K562 (cell line): ENCODE results near the gene ARMH1. TPM values are rescaled to one million over a fixed set of nuclear protein-coding genes. Genes with fewer than 3 reads are reported as not detected.
A peak's percentile ranks its signal among the peaks of the same experiment; 100 is the strongest.

Source experiments
- ATF6 ChIP-seq: sonication (generic); formaldehyde crosslinking; IDR thresholded peaks from 2 replicates; pipeline ENCODE4 v1.4.0; 2020; ENCODE audit warnings: mild to moderate bottlenecking, missing genetic modification reagents
- BDP1 ChIP-seq: IDR thresholded peaks from 3 replicates; pipeline ENCODE4 v1.6.1; 2011; ENCODE audit not compliant: insufficient read length, insufficient read depth
- CREB3L1 ChIP-seq: fragments of 450-650 bp; IDR thresholded peaks from 2 replicates; pipeline ENCODE4 v1.6.1; 2014; ENCODE audit warnings: low read depth, mild to moderate bottlenecking, moderate library complexity, borderline replicate concordance
- E2F1 ChIP-seq: sonication (generic); formaldehyde crosslinking; IDR thresholded peaks from 2 replicates; pipeline ENCODE4 v1.8.1; 2023; ENCODE audit warnings: mild to moderate bottlenecking, missing genetic modification reagents, moderate library complexity
- HNRNPL ChIP-seq: fragments of 200-400 bp; formaldehyde crosslinking; IDR thresholded peaks from 2 replicates; pipeline ENCODE4 v1.6.1; 2017; ENCODE audit warnings: low read depth, mild to moderate bottlenecking, low read length
- KAT7 ChIP-seq: sonication (generic); formaldehyde crosslinking; IDR thresholded peaks from 2 replicates; pipeline ENCODE4 v1.8.0; 2022; ENCODE audit warnings: missing genetic modification reagents, mild to moderate bottlenecking, borderline replicate concordance
- KDM2B ChIP-seq: fragments of 250-450 bp; sonication (Bioruptor Pico); IDR thresholded peaks from 2 replicates; pipeline ENCODE4 v1.8.0; 2021; ENCODE audit warnings: mild to moderate bottlenecking, moderate library complexity
- RHOXF2B ChIP-seq: fragments of 250-450 bp; sonication (Bioruptor Pico); conservative IDR thresholded peaks from 2 replicates; pipeline ENCODE4 v1.5.1; 2021
- RUNX1 ChIP-seq: sonication (generic); IDR thresholded peaks from 2 replicates; pipeline ENCODE4 v1.6.1; 2016; ENCODE audit warnings: antibody characterized with exemption, low read depth
- STAT5A ChIP-seq: IDR thresholded peaks from 2 replicates; pipeline ENCODE4 v1.6.1; 2012; ENCODE audit warnings: low read length, inconsistent platforms, borderline replicate concordance
- ZBTB5 ChIP-seq: fragments of 450-650 bp; IDR thresholded peaks from 2 replicates; pipeline ENCODE4 v1.6.1; 2017; ENCODE audit warnings: antibody characterized with exemption
- ZEB2 ChIP-seq: fragments of 450-650 bp; IDR thresholded peaks from 2 replicates; pipeline ENCODE4 v1.6.1; 2016
- ZNF589 ChIP-seq: fragments of 200-800 bp; sonication (Bioruptor generic); IDR thresholded peaks from 2 replicates; pipeline ENCODE4 v1.6.1; 2016; ENCODE audit warnings: low read depth, missing genetic modification characterization, missing compliant biosample characterization
- ZNF644 ChIP-seq: fragments of 200-800 bp; sonication (Bioruptor generic); IDR thresholded peaks from 2 replicates; pipeline ENCODE4 v1.6.1; 2016; ENCODE audit warnings: low read depth, missing genetic modification characterization, missing compliant biosample characterization
- polyA plus RNA-seq, 8 experiments: library from polyadenylated mRNA; depleted of rRNA in 4 of 8; stranded (reverse) in 5 of 8; unstranded in 3 of 8; fragments of >200 nt; fragmentation: Nextera tagmentation in 2 of 8; fragmentation: Illumina TruSeq in 1 of 8; extraction: Ambion mirVana in 2 of 8; extraction: Trizol in 1 of 8; gene quantifications; 2 replicates each; pipeline versions ENCODE4 v1.2.1 to v1.2.3, GENCODE V29; 2011 to 2014; ENCODE audit warnings: inconsistent platforms in 1 of 8, missing spikeins in 1 of 8
- total RNA-seq, 7 experiments: library from RNA; depleted of rRNA in 6 of 7; stranded (reverse); fragments of >200 nt in 6 of 7; fragmentation: Illumina TruSeq in 2 of 7; extraction: Trizol in 2 of 7; gene quantifications; 2 replicates each; pipeline versions ENCODE4 v1.2.1 to v1.2.3, GENCODE V29; 2011 to 2021; ENCODE audit warnings: low replicate concordance in 1 of 7
- TF ChIP-seq, protein P1 (sequence below): fragments of 250-450 bp; sonication (Bioruptor Pico); IDR thresholded peaks from 2 replicates; pipeline ENCODE4 v1.4.0; 2020

ARMH1 gene
- total and polyA plus RNA-seq, 9 of the 15 experiments (the other 6 are each of a cell fraction or from before 2014, with no cell fraction given): 0.41 TPM; not detected in 8

- TF ChIP-seq STAT5A (no peak), CREB3L1 (no peak), E2F1 (CRISPR knock-in tag) (no peak), RUNX1 (no peak), ATF6 (CRISPR knock-in tag) (no peak), ZBTB5 (peak; percentile 85), ZNF589 (CRISPR knock-in tag) (0 out of 2 replicates have a peak, but pooled peaks have one; percentile 63), HNRNPL (no peak), BDP1 (no peak), KAT7 (no peak), ZEB2 (no peak), KDM2B (CRISPR knock-in tag) (no peak), ZNF644 (tag) (no peak; the same call in 1 of the 2 replicates), RHOXF2B (CRISPR knock-in tag) (no peak)
- TF ChIP-seq, protein P1, sequence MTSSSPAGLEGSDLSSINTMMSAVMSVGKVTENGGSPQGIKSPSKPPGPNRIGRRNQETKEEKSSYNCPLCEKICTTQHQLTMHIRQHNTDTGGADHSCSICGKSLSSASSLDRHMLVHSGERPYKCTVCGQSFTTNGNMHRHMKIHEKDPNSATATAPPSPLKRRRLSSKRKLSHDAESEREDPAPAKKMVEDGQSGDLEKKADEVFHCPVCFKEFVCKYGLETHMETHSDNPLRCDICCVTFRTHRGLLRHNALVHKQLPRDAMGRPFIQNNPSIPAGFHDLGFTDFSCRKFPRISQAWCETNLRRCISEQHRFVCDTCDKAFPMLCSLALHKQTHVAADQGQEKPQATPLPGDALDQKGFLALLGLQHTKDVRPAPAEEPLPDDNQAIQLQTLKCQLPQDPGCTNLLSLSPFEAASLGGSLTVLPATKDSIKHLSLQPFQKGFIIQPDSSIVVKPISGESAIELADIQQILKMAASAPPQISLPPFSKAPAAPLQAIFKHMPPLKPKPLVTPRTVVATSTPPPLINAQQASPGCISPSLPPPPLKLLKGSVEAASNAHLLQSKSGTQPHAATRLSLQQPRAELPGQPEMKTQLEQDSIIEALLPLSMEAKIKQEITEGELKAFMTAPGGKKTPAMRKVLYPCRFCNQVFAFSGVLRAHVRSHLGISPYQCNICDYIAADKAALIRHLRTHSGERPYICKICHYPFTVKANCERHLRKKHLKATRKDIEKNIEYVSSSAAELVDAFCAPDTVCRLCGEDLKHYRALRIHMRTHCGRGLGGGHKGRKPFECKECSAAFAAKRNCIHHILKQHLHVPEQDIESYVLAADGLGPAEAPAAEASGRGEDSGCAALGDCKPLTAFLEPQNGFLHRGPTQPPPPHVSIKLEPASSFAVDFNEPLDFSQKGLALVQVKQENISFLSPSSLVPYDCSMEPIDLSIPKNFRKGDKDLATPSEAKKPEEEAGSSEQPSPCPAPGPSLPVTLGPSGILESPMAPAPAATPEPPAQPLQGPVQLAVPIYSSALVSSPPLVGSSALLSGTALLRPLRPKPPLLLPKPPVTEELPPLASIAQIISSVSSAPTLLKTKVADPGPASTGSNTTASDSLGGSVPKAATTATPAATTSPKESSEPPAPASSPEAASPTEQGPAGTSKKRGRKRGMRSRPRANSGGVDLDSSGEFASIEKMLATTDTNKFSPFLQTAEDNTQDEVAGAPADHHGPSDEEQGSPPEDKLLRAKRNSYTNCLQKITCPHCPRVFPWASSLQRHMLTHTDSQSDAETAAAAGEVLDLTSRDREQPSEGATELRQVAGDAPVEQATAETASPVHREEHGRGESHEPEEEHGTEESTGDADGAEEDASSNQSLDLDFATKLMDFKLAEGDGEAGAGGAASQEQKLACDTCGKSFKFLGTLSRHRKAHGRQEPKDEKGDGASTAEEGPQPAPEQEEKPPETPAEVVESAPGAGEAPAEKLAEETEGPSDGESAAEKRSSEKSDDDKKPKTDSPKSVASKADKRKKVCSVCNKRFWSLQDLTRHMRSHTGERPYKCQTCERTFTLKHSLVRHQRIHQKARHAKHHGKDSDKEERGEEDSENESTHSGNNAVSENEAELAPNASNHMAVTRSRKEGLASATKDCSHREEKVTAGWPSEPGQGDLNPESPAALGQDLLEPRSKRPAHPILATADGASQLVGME (CRISPR knock-in tag): no peak
Observed at GRCh38 chr1:44676484-44677200, 2.1 kb downstream of the ARMH1 start (continued).
